SW480 (cell line): ENCODE measurements around the gene RASGRF2.
A peak's percentile ranks its signal among the peaks of the same experiment; 100 is the strongest.

Experiments
- DNase-seq: peaks from one replicate; pipeline ENCODE4 v3.0.0-alpha.2; 2016; ENCODE audit warnings: low spot score

The RASGRF2 gene

GRCh38 chr5:80955082-80955590 is 5.0 kb upstream of the RASGRF2 start:
- no peak for DNase-seq

DNA sequence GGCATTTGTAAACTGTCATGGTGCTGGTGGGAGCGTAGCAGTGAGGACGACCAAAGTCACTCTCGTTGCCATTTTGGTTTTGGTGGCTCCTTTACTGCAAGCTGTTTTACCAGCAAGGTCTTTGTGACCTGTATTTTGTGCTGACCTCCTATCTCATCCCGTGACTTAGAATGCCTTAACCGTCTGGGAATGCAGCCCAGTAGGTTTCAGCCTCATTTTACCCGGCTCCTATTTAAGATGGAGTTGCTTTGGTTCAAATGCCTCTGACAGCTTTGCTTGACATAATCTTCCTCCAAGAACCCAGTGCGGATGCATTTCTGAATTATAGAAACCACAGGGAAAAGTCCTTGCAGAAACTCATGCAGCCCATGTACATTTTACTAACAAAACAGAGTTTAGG is 3.9 kb upstream of the RASGRF2 start:
- no peak for DNase-seq

DNA sequence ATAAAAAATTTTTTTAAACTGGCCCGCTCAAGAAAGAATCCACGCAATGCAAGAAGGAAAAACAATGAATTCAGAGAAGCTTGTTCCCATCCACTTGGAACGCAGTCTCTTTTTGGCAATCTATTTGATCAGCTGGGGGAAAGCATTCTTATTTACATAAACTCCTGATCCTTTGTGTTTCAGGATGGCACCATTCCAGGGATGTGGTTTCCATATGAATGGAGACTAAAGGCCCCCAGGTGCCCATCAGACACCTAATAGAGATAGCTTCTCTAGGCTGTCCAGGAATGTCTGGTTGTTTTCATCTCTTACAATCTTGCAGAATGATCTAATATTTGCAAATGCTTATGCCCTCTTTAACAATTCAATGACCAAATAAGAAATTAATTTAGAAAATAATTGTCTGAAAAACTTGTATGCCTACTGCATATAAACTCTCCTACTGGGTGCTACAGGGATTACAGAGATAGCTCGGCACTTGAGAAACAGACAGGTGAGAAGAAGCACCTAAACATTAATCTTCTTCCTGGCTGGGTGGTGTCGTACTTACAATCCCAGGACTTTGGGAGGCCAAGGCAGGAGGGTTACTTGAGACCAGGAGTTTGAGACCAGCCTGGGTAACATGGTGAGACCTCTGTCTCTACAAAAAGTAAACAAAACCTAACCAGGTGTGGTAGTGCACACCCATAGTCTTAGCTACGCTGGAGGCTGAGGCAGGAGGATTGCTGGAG is 3.0 kb upstream of the RASGRF2 start:
- peak; percentile 15 for DNase-seq

DNA sequence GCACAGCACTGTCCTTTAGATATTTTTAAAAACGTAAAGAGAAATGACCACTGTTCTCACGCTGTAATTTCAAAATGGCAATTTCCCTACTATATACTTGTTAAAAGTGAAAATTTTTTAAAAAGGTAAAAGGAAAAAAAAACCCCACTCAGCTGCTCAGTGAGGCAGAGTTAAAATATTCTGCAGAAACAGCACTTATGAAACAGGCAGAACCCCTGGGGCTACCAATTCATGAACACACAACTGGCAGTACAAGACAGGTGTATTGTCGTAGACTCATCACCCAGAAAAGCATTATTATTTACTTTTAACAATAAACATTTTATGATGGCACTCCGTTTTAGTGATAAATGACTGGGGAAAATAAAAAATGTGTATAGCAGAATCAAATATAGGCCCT is 1.5 kb upstream of the RASGRF2 start:
- no peak for DNase-seq

GRCh38 chr5:80959138-80959537 is 1.0 kb upstream of the RASGRF2 start:
- no peak for DNase-seq

DNA sequence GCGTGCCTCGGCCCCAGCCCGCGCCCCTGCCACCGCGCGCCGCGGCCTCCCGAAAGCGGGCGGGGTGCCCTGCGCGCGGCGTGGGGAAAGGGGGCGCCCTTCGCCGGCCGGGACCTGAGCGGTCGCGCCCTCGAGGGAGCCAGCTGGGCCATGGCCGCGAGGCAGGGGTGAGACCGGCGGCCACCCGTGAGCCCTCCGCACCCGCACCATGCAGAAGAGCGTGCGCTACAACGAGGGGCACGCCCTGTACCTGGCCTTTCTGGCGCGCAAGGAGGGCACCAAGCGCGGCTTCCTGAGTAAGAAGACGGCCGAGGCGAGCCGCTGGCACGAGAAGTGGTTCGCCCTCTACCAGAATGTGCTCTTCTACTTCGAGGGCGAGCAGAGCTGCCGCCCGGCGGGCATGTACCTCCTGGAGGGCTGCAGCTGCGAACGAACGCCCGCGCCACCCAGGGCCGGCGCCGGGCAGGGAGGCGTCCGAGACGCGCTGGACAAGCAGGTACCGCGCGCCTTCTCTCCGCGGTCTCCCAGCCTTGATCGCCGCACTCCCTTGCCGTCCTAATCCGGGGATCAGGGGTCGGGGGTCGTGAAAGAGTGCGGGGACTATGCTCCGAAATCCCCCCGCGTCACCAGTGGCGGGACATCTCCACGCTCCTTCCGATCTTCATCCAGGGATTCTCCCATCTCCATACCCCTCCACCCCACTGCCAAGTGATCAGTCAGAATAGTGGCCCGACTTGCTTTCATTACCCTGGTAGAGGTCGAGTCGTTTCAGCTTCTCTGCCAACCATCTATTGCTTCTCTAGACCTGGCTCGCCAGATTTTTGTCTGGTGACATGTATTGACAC is 590 bp downstream of the RASGRF2 start:
- peak; percentile 36 for DNase-seq

GRCh38 chr5:80961376-80962281 is 1.5 kb downstream of the RASGRF2 start:
- peak; percentile 18 for DNase-seq

- DNase-seq, result no peak
Observed at GRCh38 chr5:80962630-80963520, 2.7 kb downstream of the RASGRF2 start.

DNA sequence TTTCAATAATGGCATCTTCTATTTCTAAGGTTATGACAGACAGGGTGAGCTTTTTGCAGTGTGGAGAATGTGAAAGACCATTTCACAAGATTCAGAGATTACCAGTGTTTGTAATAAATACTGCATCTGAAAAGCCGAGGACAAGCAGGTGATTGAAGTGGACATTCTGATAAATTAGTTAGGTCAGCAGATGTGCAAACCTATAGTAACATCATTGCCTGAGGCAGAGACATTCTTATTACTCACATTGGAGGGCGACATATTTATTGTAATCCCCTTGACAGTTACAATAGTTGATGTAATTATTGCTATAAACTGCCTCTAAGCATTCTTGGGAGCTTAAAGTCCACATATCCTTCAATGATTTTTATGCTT is 3.3 kb downstream of the RASGRF2 start:
- DNase-seq, result no peak

GRCh38 chr5:80963966-80964481 is 3.9 kb downstream of the RASGRF2 start:
- no peak for DNase-seq

DNA sequence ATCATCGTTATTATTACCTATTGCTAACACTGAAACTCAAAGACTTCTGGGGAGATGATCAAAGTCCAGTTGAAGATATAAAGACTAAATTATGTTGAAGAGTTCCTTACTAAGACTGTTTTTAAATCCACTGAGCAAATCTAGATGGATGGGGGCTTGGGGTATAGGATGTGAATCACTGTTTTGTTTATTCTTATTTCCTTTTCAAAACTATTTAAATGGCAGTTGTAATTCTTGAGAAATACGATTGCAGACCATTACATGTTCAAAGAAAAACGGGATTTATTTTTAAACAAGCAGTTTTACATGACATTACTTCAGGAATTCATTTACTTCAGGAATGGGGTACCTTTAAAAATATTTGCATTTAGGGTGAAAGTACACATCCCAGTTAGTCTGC is 4.3 kb downstream of the RASGRF2 start:
- DNase-seq, result no peak

DNA sequence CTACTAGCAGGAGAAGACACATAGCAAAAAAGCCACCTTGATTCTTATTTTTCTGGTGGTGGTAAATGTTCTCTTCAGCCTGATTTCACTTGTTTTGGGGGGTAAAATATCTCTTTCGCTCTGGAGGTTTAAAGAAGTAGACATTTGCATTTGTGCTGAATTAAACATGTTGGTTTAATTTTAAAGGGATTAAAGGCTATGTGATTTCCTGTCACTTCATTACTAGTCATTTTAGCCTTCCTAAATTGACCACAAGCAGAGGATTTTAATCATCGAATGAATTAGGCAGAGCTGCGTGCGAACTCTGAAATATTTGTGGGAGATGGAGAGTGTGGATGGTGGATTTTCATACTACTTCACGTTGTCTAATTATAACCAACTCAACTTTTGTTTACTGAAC is 4.8 kb downstream of the RASGRF2 start:
- no peak for DNase-seq

DNA sequence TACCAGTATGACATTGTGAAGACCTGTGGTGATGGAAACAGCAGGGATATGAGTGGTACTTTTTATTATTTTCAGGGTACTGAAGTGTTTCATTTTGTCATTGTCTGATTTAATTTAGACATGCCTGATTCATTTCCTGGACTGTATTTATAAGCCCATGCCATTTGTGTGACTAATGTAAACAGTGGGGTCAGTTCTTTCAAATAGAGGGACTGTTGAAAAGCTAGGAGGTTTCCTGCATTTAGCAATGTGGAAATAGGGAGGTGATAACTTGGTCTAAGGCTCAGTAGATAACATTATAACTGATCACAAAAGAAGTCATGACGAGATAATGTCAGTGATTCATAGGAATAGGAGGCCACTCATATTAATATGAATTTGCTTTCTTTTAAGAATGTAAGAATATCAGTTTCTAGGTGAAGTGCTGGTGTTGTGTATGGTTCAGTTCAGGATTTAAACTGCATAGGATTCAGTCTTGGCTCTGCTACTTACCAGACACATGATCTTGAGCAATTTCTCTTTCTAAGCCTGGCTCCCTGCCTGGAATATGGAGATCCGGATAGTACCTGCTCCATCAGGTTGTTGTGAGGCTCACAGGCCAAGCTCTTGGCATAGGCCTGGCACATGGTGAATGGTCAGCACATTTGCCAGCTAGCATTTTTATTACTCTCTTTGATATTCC is 7.5 kb downstream of the RASGRF2 start:
- DNase-seq, result peak; percentile 25

- no peak for DNase-seq
Observed at GRCh38 chr5:80973027-80973426, 12.9 kb downstream of the RASGRF2 start.

DNA sequence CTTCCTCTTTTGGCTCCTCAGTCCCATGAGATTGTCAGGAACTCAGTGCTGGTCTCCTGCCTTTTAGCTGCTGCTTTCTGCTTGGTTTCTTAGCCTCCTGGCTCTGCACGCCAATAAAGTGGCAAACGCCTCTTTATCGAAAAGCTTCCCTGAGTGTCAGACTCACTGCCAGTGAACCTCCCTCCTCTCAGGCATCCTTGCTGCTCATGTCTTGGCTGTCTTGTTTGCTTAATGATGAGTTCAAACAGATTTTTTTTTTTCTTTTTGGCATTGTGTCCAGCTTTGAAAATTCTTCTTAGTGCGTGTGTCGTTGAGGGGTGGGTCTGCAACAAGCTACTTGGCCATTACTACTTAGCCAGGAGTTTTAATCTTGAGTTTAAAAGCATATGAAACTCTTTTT is 14.9 kb downstream of the RASGRF2 start:
- no peak for DNase-seq

- DNase-seq, result no peak
Observed at GRCh38 chr5:80976985-80977384, 16.8 kb downstream of the RASGRF2 start.

- DNase-seq, result no peak
Observed at GRCh38 chr5:80977764-80978163, 17.6 kb downstream of the RASGRF2 start.

- DNase-seq, result no peak
Observed at GRCh38 chr5:80978772-80979317, 18.7 kb downstream of the RASGRF2 start.

- no peak for DNase-seq
Observed at GRCh38 chr5:80982093-80982492, 21.9 kb downstream of the RASGRF2 start.

DNA sequence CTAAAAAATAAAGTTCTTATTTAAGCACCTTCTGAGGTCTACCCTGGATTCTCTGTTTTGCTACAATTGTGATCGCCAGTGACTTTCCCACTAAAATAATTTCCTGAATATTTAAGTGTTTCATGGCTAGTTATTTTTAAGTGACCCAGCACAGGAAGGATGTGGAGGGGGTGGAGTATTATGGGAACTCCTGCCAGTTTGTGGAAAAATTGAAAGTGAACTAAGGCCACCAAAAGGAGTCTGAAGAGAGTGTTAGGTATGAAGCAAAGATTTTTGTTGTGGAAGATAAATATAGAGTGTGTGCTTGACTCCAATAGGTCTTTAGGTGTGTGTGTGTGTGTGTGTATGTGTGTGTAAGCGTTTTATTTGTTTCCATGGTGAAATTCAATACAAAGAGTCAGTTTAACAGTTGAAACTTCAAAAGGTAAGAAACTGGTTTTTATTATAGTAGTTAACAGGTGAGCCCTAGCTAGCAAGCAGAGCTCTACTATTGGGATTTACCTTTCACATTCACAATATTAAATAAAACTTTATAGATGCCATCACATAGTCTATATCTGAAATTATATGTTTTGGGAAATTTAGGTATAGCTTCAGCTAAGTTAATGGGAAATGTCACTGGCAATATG is 25.6 kb downstream of the RASGRF2 start:
- DNase-seq, result no peak
